HG03571 (cell line): ENCODE data around the gene PIPOX.

ENCODE experiments used
- ATAC-seq: cut with Tn5 transposase; IDR thresholded peaks from one replicate; pipeline ENCODE4 v1.9.1; 2021; ENCODE audit not compliant: unreplicated experiment

PIPOX gene

GRCh38 chr17:29045734-29046472 lies 3.0 kb downstream of the PIPOX start:
- no peak for ATAC-seq

- ATAC-seq = no peak
Observed at GRCh38 chr17:29046473-29046839, 3.5 kb downstream of the PIPOX start.

- no peak for ATAC-seq
Observed at GRCh38 chr17:29048440-29049368, 5.8 kb downstream of the PIPOX start.

GRCh38 chr17:29049541-29050145 lies 6.7 kb downstream of the PIPOX start:
- no peak for ATAC-seq

- no peak for ATAC-seq
Observed at GRCh38 chr17:29050176-29050575, 7.2 kb downstream of the PIPOX start.

GRCh38 chr17:29051194-29051593 lies 8.3 kb downstream of the PIPOX start:
- no peak for ATAC-seq

GRCh38 chr17:29051731-29052130 lies 8.8 kb downstream of the PIPOX start:
- ATAC-seq = no peak

- ATAC-seq = no peak
Observed at GRCh38 chr17:29054835-29055234, 11.9 kb downstream of the PIPOX start.

GRCh38 chr17:29057361-29057760 lies 14.4 kb downstream of the PIPOX start:
- no peak for ATAC-seq

- ATAC-seq = no peak
Observed at GRCh38 chr17:29058391-29058790, 15.4 kb downstream of the PIPOX start.

- no peak for ATAC-seq
Observed at GRCh38 chr17:29059281-29059680, 16.3 kb downstream of the PIPOX start.

- ATAC-seq = no peak
Observed at GRCh38 chr17:29060475-29060874, 17.5 kb downstream of the PIPOX start.

GRCh38 chr17:29061036-29061435 lies 18.1 kb downstream of the PIPOX start:
- no peak for ATAC-seq

GRCh38 chr17:29062215-29062614 lies 19.3 kb downstream of the PIPOX start:
- no peak for ATAC-seq

GRCh38 chr17:29063992-29064391 lies 21.1 kb downstream of the PIPOX start:
- ATAC-seq = no peak

- no peak for ATAC-seq
Observed at GRCh38 chr17:29066047-29066446, 23.1 kb downstream of the PIPOX start.

- no peak for ATAC-seq
Observed at GRCh38 chr17:29066606-29067005, 23.7 kb downstream of the PIPOX start.

- ATAC-seq = no peak
Observed at GRCh38 chr17:29068818-29069217, 25.9 kb downstream of the PIPOX start.

GRCh38 chr17:29069526-29070041 lies 26.6 kb downstream of the PIPOX start:
- ATAC-seq = no peak

- ATAC-seq = no peak
Observed at GRCh38 chr17:29070308-29070707, 27.4 kb downstream of the PIPOX start.

- ATAC-seq = no peak
Observed at GRCh38 chr17:29070781-29071180, 27.8 kb downstream of the PIPOX start.

GRCh38 chr17:29071303-29071702 lies 28.4 kb downstream of the PIPOX start:
- no peak for ATAC-seq
